Endothelial cell (in vitro differentiated cells): Measurements from ENCODE around the gene SLC5A5. TPM values are rescaled to one million over a fixed set of nuclear protein-coding genes. Genes with fewer than 3 reads are reported as not detected.

Source experiments
- DNase-seq: peaks from one replicate; pipeline ENCODE4 v3.0.0; 2021; ENCODE audit warnings: low spot score
- H3K27ac Mint-ChIP-seq: one replicate; pipeline ENCODE4 v1.8.0; 2021; ENCODE audit warnings: mixed read lengths, inconsistent platforms; ENCODE audit not compliant: unreplicated experiment
- H3K27me3 Mint-ChIP-seq: one replicate; pipeline ENCODE4 v1.8.0; 2021; ENCODE audit warnings: mild to moderate bottlenecking, moderate library complexity, mixed read lengths, inconsistent platforms; ENCODE audit not compliant: unreplicated experiment
- H3K36me3 Mint-ChIP-seq: one replicate; pipeline ENCODE4 v1.8.0; 2021; ENCODE audit warnings: mild to moderate bottlenecking, low read depth, mixed read lengths, inconsistent platforms; ENCODE audit not compliant: unreplicated experiment
- H3K4me1 Mint-ChIP-seq: one replicate; pipeline ENCODE4 v1.8.0; 2021; ENCODE audit warnings: mild to moderate bottlenecking, mixed read lengths, inconsistent platforms; ENCODE audit not compliant: unreplicated experiment
- H3K4me3 Mint-ChIP-seq: one replicate; pipeline ENCODE4 v1.8.0; 2021; ENCODE audit warnings: mild to moderate bottlenecking, mixed read lengths, inconsistent platforms; ENCODE audit not compliant: unreplicated experiment
- H3K9me3 Mint-ChIP-seq: one replicate; pipeline ENCODE4 v1.8.0; 2021; ENCODE audit warnings: mixed read lengths, inconsistent platforms; ENCODE audit not compliant: unreplicated experiment
- CTCF ChIP-seq: fragments of 200-600 bp; sonication (generic); IDR thresholded peaks from one replicate; pipeline ENCODE4 v1.5.0; 2021; ENCODE audit warnings: antibody characterized with exemption; ENCODE audit not compliant: unreplicated experiment
- long read RNA-seq: library from polyadenylated mRNA; unstranded; transcript quantifications from one replicate; pipeline ENCODE4 v2.0.0, GENCODE V29; 2020; ENCODE audit not compliant: unreplicated experiment
- total RNA-seq: library from RNA; stranded (reverse); fragmentation: NEBNext Ultra II Directional; extraction: Animal tissue kit (Norgen Biotek cat#: 25700); gene quantifications from one replicate; pipeline ENCODE4 v1.2.1, GENCODE V29; 2021; ENCODE audit not compliant: unreplicated experiment

Gene SLC5A5
- not detected for total RNA-seq
- long read RNA-seq: 0 reads

- DNase-seq: no peak
- H3K4me3 Mint-ChIP-seq: no peak within 1 kb of the TSS
- H3K27ac Mint-ChIP-seq: no peak within 1 kb of the TSS
These were observed at the start of gene SLC5A5 for GRCh38 chr19:17871878-17872250. TSS of gene SLC5A5 (plus strand) at chr19:17871945. CDS start at chr19:17872320, 375 bp downstream.

GRCh38 chr19:17824339-17824738 lies 47.4 kb upstream of the SLC5A5 start:
- Mint-ChIP-seq H3K4me3 (no peak overlapping the region), H3K4me1 (no peaks in the 10 kb centered on the region), H3K27ac (no peak overlapping the region), H3K9me3 (no peaks in the 10 kb centered on the region), H3K27me3 (peaks cover 1% of the 10 kb centered on the region), H3K36me3 (no peaks in the 10 kb centered on the region)
- TF ChIP-seq CTCF: no peak
- no peak for DNase-seq

More at GRCh38 chr19:17871878-17872250, at the start of gene SLC5A5:
- no peak for TF ChIP-seq CTCF
- Mint-ChIP-seq H3K9me3 (no peaks in the 10 kb centered on the region), H3K4me1 (no peaks in the 10 kb centered on the region), H3K36me3 (no peaks in the 10 kb centered on the region), H3K27me3 (peaks cover 9% of the 10 kb centered on the region)

GRCh38 chr19:17826508-17827056 lies 45.2 kb upstream of the SLC5A5 start:
- H3K4me3 Mint-ChIP-seq: no peak overlapping the region
- no peaks in the 10 kb centered on the region for H3K36me3 Mint-ChIP-seq
- DNase-seq: no peak
- TF ChIP-seq CTCF: no peak
- H3K27ac Mint-ChIP-seq: no peak overlapping the region
- H3K27me3 Mint-ChIP-seq: peaks cover 3% of the 10 kb centered on the region
- peaks cover 4% of the 10 kb centered on the region for H3K4me1 Mint-ChIP-seq
- no peaks in the 10 kb centered on the region for H3K9me3 Mint-ChIP-seq

- no peaks in the 10 kb centered on the region for H3K9me3 Mint-ChIP-seq
These were observed 41.7 kb upstream of the SLC5A5 start for GRCh38 chr19:17829855-17830566.

More at GRCh38 chr19:17829855-17830566, 41.7 kb upstream of the SLC5A5 start:
- no peak overlapping the region for H3K27ac Mint-ChIP-seq
- no peak for TF ChIP-seq CTCF
- peaks cover 3% of the 10 kb centered on the region for H3K27me3 Mint-ChIP-seq
- peaks cover 2% of the 10 kb centered on the region for H3K36me3 Mint-ChIP-seq
- peak; percentile 62 for DNase-seq
- peaks cover 4% of the 10 kb centered on the region for H3K4me1 Mint-ChIP-seq
- H3K4me3 Mint-ChIP-seq: peak overlapping the region; percentile 35
